ENCODE results near the gene UBA6.
"Not testable (repeated sequence)": the region's sequence is repeated elsewhere in the genome, so short reads cannot be mapped to it uniquely, and the experiment has no call there.

UBA6 gene

GRCh38 chr4:67714955-67715354 lies 14.0 kb upstream of the UBA6 start:
- intact Hi-C loops (cut with DNase I): no loop called here

GRCh38 chr4:67714248-67714583 lies 13.3 kb upstream of the UBA6 start:
- DNase-seq: peak in 1 of 10 donors; percentile 30
- intact Hi-C loops (cut with DNase I): no loop called here

More at GRCh38 chr4:67714955-67715354, 14.0 kb upstream of the UBA6 start:
- peak in 1 of 10 donors; percentile 33 for DNase-seq

DNA sequence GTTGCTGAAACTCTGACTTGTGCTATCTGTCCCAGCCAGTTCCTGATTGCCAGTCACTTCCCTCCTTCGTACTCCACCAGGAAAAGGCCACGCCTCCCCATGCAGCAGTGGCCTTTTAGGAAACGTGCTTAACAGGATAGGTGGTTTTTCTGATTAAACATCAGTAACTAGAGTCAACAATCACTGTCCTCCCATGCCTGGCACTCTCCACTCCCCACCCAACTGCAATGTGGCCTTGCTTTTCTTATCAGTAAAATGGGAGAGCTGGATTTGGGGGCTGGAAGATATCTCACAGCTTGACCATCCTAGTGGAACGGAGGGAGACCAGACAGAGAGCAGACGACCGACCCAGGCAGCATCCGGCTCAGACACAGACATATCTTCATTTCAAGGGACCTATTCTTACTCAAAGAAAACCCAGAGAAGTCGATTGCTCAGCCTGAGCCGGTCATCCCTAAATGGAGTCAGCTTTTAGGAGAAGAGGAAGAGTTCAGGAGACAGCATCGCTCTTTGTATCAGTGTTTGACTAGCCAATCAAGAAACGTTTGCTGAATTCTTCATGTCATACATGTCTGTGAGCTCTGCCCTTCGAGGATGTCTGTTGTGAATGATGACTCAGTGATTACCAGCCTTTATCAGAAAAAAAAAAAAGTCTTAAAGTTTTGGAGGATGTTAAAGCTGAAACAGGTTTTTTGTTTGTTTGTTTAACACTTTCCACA lies 12.7 kb upstream of the UBA6 start:
- intact Hi-C loops (cut with DNase I): no loop called here

DNA sequence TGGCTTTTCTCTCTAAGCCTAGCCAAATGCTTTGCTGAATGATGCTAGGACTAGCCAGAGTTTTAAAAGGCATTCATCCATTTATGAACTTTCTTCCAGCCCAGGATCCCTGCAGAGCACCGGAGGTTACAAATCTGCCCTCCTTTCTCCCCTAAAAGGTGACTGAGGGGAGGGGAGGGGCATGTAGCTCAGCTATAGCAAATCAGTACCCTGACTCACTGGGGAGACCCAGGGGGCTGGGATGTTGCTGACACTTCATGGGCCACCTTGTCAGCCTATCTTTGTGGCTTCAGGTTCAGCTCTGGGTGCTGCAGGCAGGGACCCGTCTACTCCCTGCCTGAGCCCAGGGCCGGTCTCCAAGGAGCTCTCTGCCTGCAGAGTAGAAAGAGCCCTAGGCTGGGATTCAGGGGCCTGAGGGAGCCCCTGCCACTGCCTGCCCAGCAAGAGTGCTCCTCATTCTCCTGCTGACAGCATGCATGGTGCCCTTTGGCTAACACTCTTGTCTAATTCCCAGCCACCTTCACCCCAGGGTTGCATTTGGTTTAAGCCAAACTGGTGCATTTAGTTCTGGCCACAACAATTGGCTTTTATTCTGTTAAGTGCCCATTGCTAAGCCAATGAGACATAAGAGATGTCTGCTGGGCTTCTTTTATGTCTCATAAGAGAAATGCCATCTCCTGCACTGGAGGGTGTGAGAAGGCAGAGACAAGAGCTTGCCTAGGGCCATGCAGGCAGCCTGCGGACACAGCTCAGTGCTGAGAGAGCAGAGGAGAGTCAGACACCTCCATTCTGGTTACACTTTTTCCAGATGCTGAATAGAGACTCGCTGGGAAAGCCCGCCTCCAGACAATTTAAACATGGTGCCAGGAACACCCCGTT lies 11.9 kb upstream of the UBA6 start:
- intact Hi-C loops (cut with DNase I): no loop called here
- DNase-seq: peak in 1 of 10 donors; percentile 12

More for the DNA sequence above, 12.7 kb upstream of the UBA6 start:
- no peak for DNase-seq

- intact Hi-C loops (cut with DNase I): no loop called here
Observed at GRCh38 chr4:67712000-67712625, 11.2 kb upstream of the UBA6 start.

GRCh38 chr4:67706682-67707081 lies 5.7 kb upstream of the UBA6 start:
- intact Hi-C loops (cut with DNase I); DNase-seq: not testable (repeated sequence)

More at GRCh38 chr4:67712000-67712625, 11.2 kb upstream of the UBA6 start:
- peak in 1 of 10 donors; percentile 11 for DNase-seq

DNA sequence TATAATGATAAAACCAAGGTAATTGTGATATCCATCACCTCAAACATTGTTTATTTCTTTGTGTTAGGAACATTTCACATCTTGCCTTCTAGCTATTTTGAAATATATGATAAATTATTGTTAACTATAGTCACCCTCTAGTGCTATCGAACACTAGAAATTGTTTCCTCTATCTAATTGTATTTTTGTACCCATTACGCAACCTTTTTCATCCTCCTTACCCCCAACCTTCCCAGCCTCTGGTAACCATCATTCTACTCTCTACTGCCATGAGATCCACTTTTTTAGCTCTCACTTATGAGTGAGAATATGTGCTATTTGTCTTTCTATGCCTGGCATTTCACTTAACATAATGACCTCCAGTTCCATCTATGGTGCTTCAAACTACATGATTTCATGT lies 3.9 kb upstream of the UBA6 start:
- intact Hi-C loops (cut with DNase I): no loop called here

DNA sequence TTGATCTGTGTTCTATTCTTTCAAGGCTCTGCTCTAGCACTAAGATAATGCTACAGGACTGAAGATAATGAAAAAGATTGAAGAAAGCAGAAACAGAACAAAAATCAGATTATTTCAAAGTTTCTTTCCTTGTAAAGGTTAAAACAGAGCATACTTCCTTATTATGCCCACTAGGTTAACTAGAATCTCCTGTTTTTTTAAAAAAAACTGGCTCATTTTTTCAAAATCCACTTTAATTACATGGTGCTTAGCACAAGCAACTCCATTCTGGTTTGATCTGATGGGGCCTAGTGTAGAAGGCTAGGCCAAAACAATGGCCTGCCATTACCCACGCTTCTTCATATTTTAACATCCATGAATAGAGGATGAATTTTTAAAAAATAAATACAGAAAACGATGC lies 1.2 kb upstream of the UBA6 start:
- DNase-seq: no peak

More for the DNA sequence above, 3.9 kb upstream of the UBA6 start:
- DNase-seq: no peak

GRCh38 chr4:67701517-67701850 lies 529 bp upstream of the UBA6 start:
- intact Hi-C loops (cut with DNase I): loop anchor here (1.0 kb wide), 1 partner anchor 156 kb away; the partner anchor contains the start of gene CENPC
- no peak for DNase-seq

More for the DNA sequence above, 1.2 kb upstream of the UBA6 start:
- intact Hi-C loops (cut with DNase I): no loop called here

GRCh38 chr4:67700116-67700737 lies 728 bp downstream of the UBA6 start:
- intact Hi-C loops (cut with DNase I): no loop called here

GRCh38 chr4:67699603-67700002 lies 1.4 kb downstream of the UBA6 start:
- intact Hi-C loops (cut with DNase I): no loop called here
- DNase-seq: no peak

More at GRCh38 chr4:67700116-67700737, 728 bp downstream of the UBA6 start:
- no peak for DNase-seq

DNA sequence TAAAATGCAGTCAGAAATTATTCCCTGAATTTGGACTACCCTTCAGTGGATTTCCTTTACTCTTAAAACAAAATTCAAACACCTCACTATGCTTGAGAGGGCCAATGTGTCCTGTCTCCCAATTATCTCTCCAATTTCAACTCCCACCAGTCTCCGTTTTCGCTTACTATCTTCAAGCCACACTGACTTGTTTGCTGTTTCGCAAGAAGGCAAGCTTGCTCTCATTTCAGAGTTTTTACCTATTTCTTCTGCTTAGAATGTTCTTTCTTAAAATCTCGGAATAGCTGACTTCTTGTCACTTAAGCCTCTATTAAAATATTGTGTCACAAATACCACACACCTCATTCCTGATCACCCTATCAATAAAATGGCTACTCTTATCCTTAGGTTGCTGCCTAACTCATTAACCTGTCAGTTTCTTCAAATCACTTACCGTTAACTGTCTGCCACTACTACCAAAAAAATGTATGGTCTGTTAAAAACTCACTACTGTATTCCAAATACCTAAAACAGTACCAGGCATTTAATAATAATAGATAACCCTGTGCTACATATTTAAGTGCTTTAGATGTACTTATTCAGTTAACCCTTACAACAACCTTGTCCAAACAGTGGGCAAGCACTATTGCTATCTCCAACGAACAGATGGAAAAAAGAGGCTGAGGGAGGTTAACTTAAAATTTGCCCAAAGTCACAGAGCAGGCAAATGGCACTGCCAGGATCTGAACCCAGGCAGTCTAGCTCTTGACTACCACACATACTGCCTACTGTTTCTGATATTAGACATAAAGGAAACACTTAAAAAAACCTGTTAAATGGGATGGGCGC lies 2.9 kb downstream of the UBA6 start:
- intact Hi-C loops (cut with DNase I): no loop called here
- no peak for DNase-seq

GRCh38 chr4:67696061-67696460 lies 4.9 kb downstream of the UBA6 start:
- intact Hi-C loops (cut with DNase I): no loop called here

DNA sequence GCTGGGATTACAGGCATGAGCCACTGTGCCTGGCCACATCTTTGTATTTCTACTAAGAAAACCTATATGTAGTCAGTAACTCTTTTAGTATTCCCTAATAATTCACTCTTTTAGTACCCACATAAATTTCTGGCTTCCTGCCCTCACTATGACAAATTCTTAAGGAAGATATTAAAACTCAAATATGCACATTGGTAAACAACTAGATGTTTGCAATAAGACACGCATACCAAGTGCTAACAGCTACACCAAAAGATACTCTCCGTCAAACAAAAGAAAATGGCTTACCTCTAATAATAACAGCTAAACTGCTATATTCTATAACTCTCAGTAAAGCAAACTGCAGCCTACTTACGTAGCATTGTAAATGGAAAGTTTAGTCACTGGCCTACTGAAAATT lies 6.3 kb downstream of the UBA6 start:
- DNase-seq: no peak
- intact Hi-C loops (cut with DNase I): no loop called here

More at GRCh38 chr4:67696061-67696460, 4.9 kb downstream of the UBA6 start:
- DNase-seq: no peak

GRCh38 chr4:67691328-67691727 lies 9.6 kb downstream of the UBA6 start:
- intact Hi-C loops (cut with DNase I): no loop called here
- DNase-seq: no peak

GRCh38 chr4:67687636-67688035 lies 13.3 kb downstream of the UBA6 start:
- intact Hi-C loops (cut with DNase I): no loop called here
- no peak for DNase-seq

- DNase-seq: no peak
- intact Hi-C loops (cut with DNase I): no loop called here
Observed at GRCh38 chr4:67685532-67685859, 15.5 kb downstream of the UBA6 start.

DNA sequence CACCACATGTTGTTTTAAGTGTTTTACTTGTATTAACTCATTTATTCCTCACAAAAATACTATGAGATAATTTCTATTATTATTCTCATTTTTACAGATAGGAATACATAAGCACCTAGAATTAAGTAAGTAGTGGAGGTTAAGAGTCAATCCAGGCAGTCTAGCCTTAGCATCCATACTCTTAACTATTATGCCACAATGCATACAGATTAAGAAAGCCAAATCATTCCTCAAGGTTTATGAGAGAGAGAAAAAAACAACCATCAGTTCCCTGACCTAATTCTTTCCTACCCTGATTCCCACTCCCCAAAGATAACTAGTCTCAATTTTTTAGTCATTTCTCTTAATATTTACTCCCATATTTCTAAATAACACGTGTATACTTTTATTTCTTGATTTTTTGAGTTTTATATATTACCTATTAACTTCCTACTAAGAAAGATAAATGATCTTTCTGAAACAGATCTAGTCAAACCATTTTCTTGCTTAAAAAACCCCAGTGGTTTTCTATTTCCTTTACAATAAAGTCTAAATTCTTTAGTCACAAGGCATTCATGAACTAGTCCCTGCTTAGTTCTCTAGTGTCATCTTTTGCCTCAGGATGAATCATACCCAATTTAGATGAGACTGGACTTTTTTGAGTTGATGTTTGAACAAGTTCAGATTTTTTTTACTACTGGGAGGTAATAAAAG lies 16.0 kb downstream of the UBA6 start:
- intact Hi-C loops (cut with DNase I): no loop called here
- no peak for DNase-seq

GRCh38 chr4:67682266-67682665 lies 18.7 kb downstream of the UBA6 start:
- DNase-seq: no peak
- intact Hi-C loops (cut with DNase I): no loop called here
